BJ (cell line): Measurements from ENCODE around the gene SUB1. TPM values are rescaled to one million over a fixed set of nuclear protein-coding genes. Genes with fewer than 3 reads are reported as not detected.

Source experiments
- CTCF ChIA-PET: fragments of 350-600 bp; formaldehyde crosslinking; extraction: SDS; loops from one replicate; lab custom pipeline; 2021; ENCODE audit warnings: antibody characterized with exemption, inconsistent platforms; lab: Yijun Ruan, JAX
- POLR2A ChIA-PET: fragments of 300-600 bp; sonication (Branson Sonifier 250); formaldehyde crosslinking; extraction: SDS; loops from one replicate; lab custom pipeline; 2021; ENCODE audit warnings: antibody characterized with exemption; lab: Charles Lee
- DNase-seq: peaks from one replicate; pipeline ENCODE4 v3.0.0-alpha.2; 2011; ENCODE audit warnings: low read depth
- H3K27me3 ChIP-seq: 2 replicates; pipeline ENCODE4 v1.6.0; 2011; ENCODE audit warnings: low read length; ENCODE audit not compliant: control insufficient read depth, insufficient read depth
- H3K36me3 ChIP-seq: 2 replicates; pipeline ENCODE4 v1.5.1; 2011; ENCODE audit warnings: low read length; ENCODE audit not compliant: control insufficient read depth, insufficient read depth
- H3K4me3 ChIP-seq: 2 replicates; pipeline ENCODE4 v1.5.1; 2011; ENCODE audit warnings: low read depth, mild to moderate bottlenecking, control low read depth, low read length
- CTCF ChIP-seq: IDR thresholded peaks from 2 replicates; pipeline ENCODE4 v1.5.1; 2011; ENCODE audit warnings: low read depth, mild to moderate bottlenecking, control low read depth, inconsistent platforms, low read length, moderate library complexity; ENCODE audit not compliant: insufficient read depth
- polyA plus RNA-seq: library from polyadenylated mRNA; depleted of rRNA; stranded (reverse); fragments of >200 nt; gene quantifications from 2 replicates; pipeline ENCODE4 v1.2.3, GENCODE V29; 2011

The SUB1 gene
- polyA plus RNA-seq, 1 experiment: 46.8 TPM

GRCh38 chr5:32562056-32562455 is 23.3 kb upstream of the SUB1 start:
- no peak for TF ChIP-seq CTCF
- Histone ChIP-seq H3K36me3 (no peaks in the 10 kb centered on the region), H3K4me3 (no peak overlapping the region), H3K27me3 (no peaks in the 10 kb centered on the region; the same call in 1 of the 2 replicates)
- no peak for DNase-seq
- ChIA-PET POLR2A (no interaction called here), CTCF (no interaction called here)

- no peak overlapping the region for H3K4me3 ChIP-seq
- ChIA-PET CTCF (no interaction called here), POLR2A (no interaction called here)
- H3K36me3 ChIP-seq: no peaks in the 10 kb centered on the region
- H3K27me3 ChIP-seq: no peaks in the 10 kb centered on the region; the same call in 1 of the 2 replicates
- DNase-seq: no peak
- TF ChIP-seq CTCF: no peak
Observed at GRCh38 chr5:32562843-32563242, 22.5 kb upstream of the SUB1 start.

GRCh38 chr5:32563614-32564013 is 21.7 kb upstream of the SUB1 start:
- TF ChIP-seq CTCF: no peak
- Histone ChIP-seq H3K27me3 (no peaks in the 10 kb centered on the region; the same call in 1 of the 2 replicates), H3K4me3 (no peak overlapping the region), H3K36me3 (no peaks in the 10 kb centered on the region)
- ChIA-PET CTCF (no interaction called here), POLR2A (no interaction called here)
- DNase-seq: no peak

GRCh38 chr5:32565145-32565544 is 20.2 kb upstream of the SUB1 start:
- POLR2A ChIA-PET: no interaction called here
- CTCF ChIA-PET: no interaction called here
- TF ChIP-seq CTCF: no peak
- Histone ChIP-seq H3K4me3 (no peak overlapping the region), H3K36me3 (no peaks in the 10 kb centered on the region), H3K27me3 (no peaks in the 10 kb centered on the region; the same call in 1 of the 2 replicates)
- no peak for DNase-seq

GRCh38 chr5:32566319-32567111 is 18.8 kb upstream of the SUB1 start:
- Histone ChIP-seq H3K27me3 (no peaks in the 10 kb centered on the region), H3K36me3 (no peaks in the 10 kb centered on the region), H3K4me3 (no peak overlapping the region)
- no peak for TF ChIP-seq CTCF
- no peak for DNase-seq
- CTCF ChIA-PET: interaction anchor here (0.8 kb wide), 1 partner anchor 10 kb away, joined by 3 read pairs; no protein-coding TSS in a partner anchor
- POLR2A ChIA-PET: no interaction called here
